ENCODE results near the gene KRT25. TPM values are rescaled to one million over a fixed set of nuclear protein-coding genes. Genes with fewer than 3 reads are reported as not detected.

Gene KRT25
- total RNA-seq, 1 experiment from 2014 or later: not detected

- H3K9me3 Mint-ChIP-seq (ENCODE audit: unreplicated experiment): no peaks in the 10 kb centered on the region
- no TSS peak for BruUV-seq (replicated peaks)
- peaks cover 64% of the 10 kb centered on the region for H3K27me3 Mint-ChIP-seq (ENCODE audit: insufficient read depth, unreplicated experiment)
- intact Hi-C loops (cut with micrococcal nuclease): no loop called here
- no peak overlapping the region for H3K4me3 Mint-ChIP-seq (ENCODE audit: unreplicated experiment)
- H3K27ac Mint-ChIP-seq (ENCODE audit: low read depth, unreplicated experiment): no peak overlapping the region
- no peaks in the 10 kb centered on the region for H3K4me1 Mint-ChIP-seq (ENCODE audit: insufficient read depth, unreplicated experiment)
- POLR2A ChIA-PET: interaction anchor here (0.6 kb wide), 1 partner anchor 10 kb away, joined by 3 read pairs; no protein-coding TSS in a partner anchor
- no peaks in the 10 kb centered on the region for H3K36me3 Mint-ChIP-seq (ENCODE audit: insufficient read depth, unreplicated experiment)
- TF ChIP-seq CTCF (IDR thresholded peaks at IDR 0.05; ENCODE audit: unreplicated experiment): no peak
- CTCF ChIA-PET: interaction anchor here (0.7 to 1.5 kb wide), 2 partner anchors 16 to 222 kb away, joined by 3 to 6 read pairs; no protein-coding TSS in a partner anchor
- DNase-seq (ENCODE audit: unreplicated experiment): no peak
Observed at GRCh38 chr17:40775945-40776344, 20.8 kb upstream of the KRT25 start.

- TF ChIP-seq CTCF (IDR thresholded peaks at IDR 0.05; ENCODE audit: unreplicated experiment): no peak
- no peak within 1 kb of the TSS for H3K27ac Mint-ChIP-seq (ENCODE audit: low read depth, unreplicated experiment)
- H3K9me3 Mint-ChIP-seq (ENCODE audit: unreplicated experiment): no peaks in the 10 kb centered on the region
- ChIA-PET CTCF (no interaction called here), POLR2A (no interaction called here)
- no TSS peak for BruUV-seq (replicated peaks)
- H3K4me1 Mint-ChIP-seq (ENCODE audit: insufficient read depth, unreplicated experiment): no peaks in the 10 kb centered on the region
- no peaks in the 10 kb centered on the region for H3K36me3 Mint-ChIP-seq (ENCODE audit: insufficient read depth, unreplicated experiment)
- no peak for DNase-seq (ENCODE audit: unreplicated experiment)
- intact Hi-C loops (cut with micrococcal nuclease): no loop called here
- H3K27me3 Mint-ChIP-seq (ENCODE audit: insufficient read depth, unreplicated experiment): peaks cover 63% of the 10 kb centered on the region
- H3K4me3 Mint-ChIP-seq (ENCODE audit: unreplicated experiment): no peak within 1 kb of the TSS
Observed at GRCh38 chr17:40772101-40772500, 17.0 kb upstream of the KRT25 start, which contains the start of gene KRT26. Gene KRT26 (minus strand): TSS chr17:40772201. CDS start chr17:40772113, 88 bp downstream.

- ChIA-PET CTCF (no interaction called here), POLR2A (no interaction called here)
- intact Hi-C loops (cut with micrococcal nuclease): no loop called here
- Mint-ChIP-seq H3K4me1 (ENCODE audit: insufficient read depth, unreplicated experiment) (no peaks in the 10 kb centered on the region), H3K36me3 (ENCODE audit: insufficient read depth, unreplicated experiment) (peaks cover 5% of the 10 kb centered on the region), H3K4me3 (ENCODE audit: unreplicated experiment) (no peak overlapping the region), H3K27me3 (ENCODE audit: insufficient read depth, unreplicated experiment) (peaks cover 10% of the 10 kb centered on the region), H3K27ac (ENCODE audit: low read depth, unreplicated experiment) (no peak overlapping the region), H3K9me3 (ENCODE audit: unreplicated experiment) (peaks cover 19% of the 10 kb centered on the region)
- no peak for TF ChIP-seq CTCF (IDR thresholded peaks at IDR 0.05; ENCODE audit: unreplicated experiment)
- no peak for DNase-seq (ENCODE audit: unreplicated experiment)
- no TSS peak for BruUV-seq (replicated peaks)
Observed at GRCh38 chr17:40765657-40766056, 10.5 kb upstream of the KRT25 start.

GRCh38 chr17:40763752-40764151, 8.6 kb upstream of the KRT25 start:
- Mint-ChIP-seq H3K4me3 (ENCODE audit: unreplicated experiment) (no peak overlapping the region), H3K9me3 (ENCODE audit: unreplicated experiment) (peaks cover 31% of the 10 kb centered on the region), H3K4me1 (ENCODE audit: insufficient read depth, unreplicated experiment) (no peaks in the 10 kb centered on the region), H3K27me3 (ENCODE audit: insufficient read depth, unreplicated experiment) (peaks cover 15% of the 10 kb centered on the region), H3K27ac (ENCODE audit: low read depth, unreplicated experiment) (no peak overlapping the region), H3K36me3 (ENCODE audit: insufficient read depth, unreplicated experiment) (peaks cover 5% of the 10 kb centered on the region)
- POLR2A ChIA-PET: interaction anchor here (0.7 kb wide), 1 partner anchor 150 kb away, joined by 3 read pairs; no protein-coding TSS in a partner anchor
- BruUV-seq (replicated peaks): no TSS peak
- intact Hi-C loops (cut with micrococcal nuclease): no loop called here
- no peak for TF ChIP-seq CTCF (IDR thresholded peaks at IDR 0.05; ENCODE audit: unreplicated experiment)
- CTCF ChIA-PET: interaction anchor here (1.0 kb wide), 1 partner anchor 28 kb away, joined by 4 read pairs; no protein-coding TSS in a partner anchor
- no peak for DNase-seq (ENCODE audit: unreplicated experiment)
